ENCODE results near the gene INTS11.

INTS11 gene

GRCh38 chr1:1285102-1285571 lies 39.3 kb downstream of the INTS11 start:
- DNase-seq (ENCODE audit: low spot score) = no peak

GRCh38 chr1:1284221-1285101 lies 40.0 kb downstream of the INTS11 start:
- DNase-seq (ENCODE audit: low spot score) = no peak

- peak; percentile 75 for DNase-seq (ENCODE audit: low spot score)
These were observed 40.6 kb downstream of the INTS11 start for GRCh38 chr1:1283821-1284220.

- no peak for DNase-seq (ENCODE audit: low spot score)
These were observed 41.5 kb downstream of the INTS11 start for GRCh38 chr1:1282998-1283397.

GRCh38 chr1:1281533-1282321 lies 42.7 kb downstream of the INTS11 start:
- no peak for DNase-seq (ENCODE audit: low spot score)

- DNase-seq (ENCODE audit: low spot score) = no peak
These were observed 43.5 kb downstream of the INTS11 start for GRCh38 chr1:1280782-1281481.

- no peak for DNase-seq (ENCODE audit: low spot score)
These were observed 45.4 kb downstream of the INTS11 start for GRCh38 chr1:1279028-1279427.

- no peak for DNase-seq (ENCODE audit: low spot score)
These were observed 45.8 kb downstream of the INTS11 start for GRCh38 chr1:1278620-1279019.

GRCh38 chr1:1275836-1276235 lies 48.6 kb downstream of the INTS11 start:
- DNase-seq (ENCODE audit: low spot score) = no peak

GRCh38 chr1:1274931-1275431 lies 49.5 kb downstream of the INTS11 start:
- DNase-seq (ENCODE audit: low spot score) = no peak

- DNase-seq (ENCODE audit: low spot score) = no peak
These were observed 50.0 kb downstream of the INTS11 start for GRCh38 chr1:1274299-1274930.

- DNase-seq (ENCODE audit: low spot score) = peak; percentile 98
These were observed 50.8 kb downstream of the INTS11 start, which contains the start of gene UBE2J2 for GRCh38 chr1:1273512-1274298. TSS of gene UBE2J2 (minus strand) at chr1:1273854. CDS start at chr1:1267992, 5,862 bp downstream.

- DNase-seq (ENCODE audit: low spot score) = no peak
These were observed 51.3 kb downstream of the INTS11 start for GRCh38 chr1:1273209-1273511.

GRCh38 chr1:1272341-1273208 lies 51.9 kb downstream of the INTS11 start:
- no peak for DNase-seq (ENCODE audit: low spot score)

GRCh38 chr1:1270813-1271212 lies 53.6 kb downstream of the INTS11 start:
- no peak for DNase-seq (ENCODE audit: low spot score)

- no peak for DNase-seq (ENCODE audit: low spot score)
These were observed 56.2 kb downstream of the INTS11 start for GRCh38 chr1:1268284-1268682.

GRCh38 chr1:1267488-1268283 lies 56.8 kb downstream of the INTS11 start:
- no peak for DNase-seq (ENCODE audit: low spot score)

GRCh38 chr1:1264868-1265272 lies 59.6 kb downstream of the INTS11 start:
- peak; percentile 55 for DNase-seq (ENCODE audit: low spot score)

GRCh38 chr1:1264026-1264425 lies 60.4 kb downstream of the INTS11 start:
- DNase-seq (ENCODE audit: low spot score) = no peak

Measured in HuH-7 (cell line).